Measurements from ENCODE around the gene AFG3L2. TPM values are rescaled to one million over a fixed set of nuclear protein-coding genes. Genes with fewer than 3 reads are reported as not detected.
A peak's percentile ranks its signal among the peaks of the same experiment; 100 is the strongest.
"Not testable (repeated sequence)": the region's sequence is repeated elsewhere in the genome, so short reads cannot be mapped to it uniquely, and the experiment has no call there.

AFG3L2 gene
- total and polyA plus RNA-seq, 2 donors: 31.5 to 41.1 TPM

- WGBS: 66% methylated on average over 3 of the region's 3 CpGs
Observed at GRCh38 chr18:12388442-12388841, 11.4 kb upstream of the AFG3L2 start.

GRCh38 chr18:12384261-12384660 lies 7.2 kb upstream of the AFG3L2 start:
- no peak for DNase-seq (ENCODE audit: extremely low spot score)
- H3K4me1 ChIP-seq (ENCODE audit: insufficient read depth): no peaks in the 10 kb centered on the region
- no peak overlapping the region for H3K27ac ChIP-seq (ENCODE audit: low read depth)
- no peak overlapping the region for H3K4me3 ChIP-seq (ENCODE audit: low read depth, low read length)
- 73% methylated on average over 2 of the region's 2 CpGs for WGBS
- H3K36me3 ChIP-seq (ENCODE audit: insufficient read depth): no peaks in the 10 kb centered on the region

More at GRCh38 chr18:12388442-12388841, 11.4 kb upstream of the AFG3L2 start:
- no peaks in the 10 kb centered on the region for H3K36me3 ChIP-seq (ENCODE audit: insufficient read depth)
- no peaks in the 10 kb centered on the region for H3K4me1 ChIP-seq (ENCODE audit: insufficient read depth)
- no peak for DNase-seq (ENCODE audit: extremely low spot score)
- no peak overlapping the region for H3K27ac ChIP-seq (ENCODE audit: low read depth)
- no peak overlapping the region for H3K4me3 ChIP-seq (ENCODE audit: low read depth, low read length)

- not testable (repeated sequence) for H3K4me1 ChIP-seq (ENCODE audit: insufficient read depth); H3K27ac ChIP-seq (ENCODE audit: low read depth); H3K4me3 ChIP-seq (ENCODE audit: low read depth, low read length); DNase-seq (ENCODE audit: extremely low spot score); H3K36me3 ChIP-seq (ENCODE audit: insufficient read depth)
- 78% methylated on average over 5 of the region's 5 CpGs for WGBS
Observed at GRCh38 chr18:12383759-12384158, 6.7 kb upstream of the AFG3L2 start.

- 77% methylated on average over 7 of the region's 7 CpGs for WGBS
- not testable (repeated sequence) for H3K36me3 ChIP-seq (ENCODE audit: insufficient read depth); H3K27ac ChIP-seq (ENCODE audit: low read depth); H3K4me3 ChIP-seq (ENCODE audit: low read depth, low read length); DNase-seq (ENCODE audit: extremely low spot score); H3K4me1 ChIP-seq (ENCODE audit: insufficient read depth)
Observed at GRCh38 chr18:12382221-12382814, 5.3 kb upstream of the AFG3L2 start.

- DNase-seq (ENCODE audit: extremely low spot score); H3K4me3 ChIP-seq (ENCODE audit: low read depth, low read length); H3K36me3 ChIP-seq (ENCODE audit: insufficient read depth); H3K27ac ChIP-seq (ENCODE audit: low read depth); H3K4me1 ChIP-seq (ENCODE audit: insufficient read depth): not testable (repeated sequence)
- WGBS: 73% methylated on average over 5 of the region's 5 CpGs
Observed at GRCh38 chr18:12378198-12378558, 1.2 kb upstream of the AFG3L2 start.

GRCh38 chr18:12377556-12378197 lies 650 bp upstream of the AFG3L2 start:
- Histone ChIP-seq H3K27ac (ENCODE audit: low read depth) (peak overlapping the region; percentile 61), H3K4me1 (ENCODE audit: insufficient read depth) (peaks cover 4% of the 10 kb centered on the region), H3K36me3 (ENCODE audit: insufficient read depth) (no peaks in the 10 kb centered on the region), H3K4me3 (ENCODE audit: low read depth, low read length) (peak overlapping the region; percentile 14)
- WGBS: 2% methylated on average over 30 of the region's 30 CpGs
- DNase-seq (ENCODE audit: extremely low spot score): no peak

GRCh38 chr18:12376034-12376753 lies 833 bp downstream of the AFG3L2 start:
- peak overlapping the region; percentile 84 for H3K4me3 ChIP-seq (ENCODE audit: low read depth, low read length)
- WGBS: 12% methylated on average over 42 of the region's 42 CpGs
- peaks cover 4% of the 10 kb centered on the region for H3K4me1 ChIP-seq (ENCODE audit: insufficient read depth)
- H3K36me3 ChIP-seq (ENCODE audit: insufficient read depth): no peaks in the 10 kb centered on the region
- peak overlapping the region; percentile 99 for H3K27ac ChIP-seq (ENCODE audit: low read depth)
- DNase-seq (ENCODE audit: extremely low spot score): peak; percentile 25

- H3K36me3 ChIP-seq (ENCODE audit: insufficient read depth): no peaks in the 10 kb centered on the region
- H3K4me3 ChIP-seq (ENCODE audit: low read depth, low read length): no peak overlapping the region
- DNase-seq (ENCODE audit: extremely low spot score): no peak
- no peak overlapping the region for H3K27ac ChIP-seq (ENCODE audit: low read depth)
- peaks cover 4% of the 10 kb centered on the region for H3K4me1 ChIP-seq (ENCODE audit: insufficient read depth)
- 94% methylated on average over 6 of the region's 6 CpGs for WGBS
Observed at GRCh38 chr18:12374401-12374800, 2.6 kb downstream of the AFG3L2 start.

- H3K27ac ChIP-seq (ENCODE audit: low read depth): no peak overlapping the region
- H3K36me3 ChIP-seq (ENCODE audit: insufficient read depth): no peaks in the 10 kb centered on the region
- H3K4me1 ChIP-seq (ENCODE audit: insufficient read depth): peaks cover 4% of the 10 kb centered on the region
- H3K4me3 ChIP-seq (ENCODE audit: low read depth, low read length): no peak overlapping the region
- DNase-seq (ENCODE audit: extremely low spot score): no peak
- WGBS: 69% methylated on average over 2 of the region's 2 CpGs
Observed at GRCh38 chr18:12373771-12374116, 3.3 kb downstream of the AFG3L2 start.

GRCh38 chr18:12373116-12373770 lies 3.8 kb downstream of the AFG3L2 start:
- DNase-seq (ENCODE audit: extremely low spot score): no peak
- H3K27ac ChIP-seq (ENCODE audit: low read depth): no peak overlapping the region
- no peaks in the 10 kb centered on the region for H3K36me3 ChIP-seq (ENCODE audit: insufficient read depth)
- H3K4me1 ChIP-seq (ENCODE audit: insufficient read depth): peaks cover 4% of the 10 kb centered on the region
- 78% methylated on average over 4 of the region's 4 CpGs for WGBS
- no peak overlapping the region for H3K4me3 ChIP-seq (ENCODE audit: low read depth, low read length)

GRCh38 chr18:12372406-12372805 lies 4.6 kb downstream of the AFG3L2 start:
- DNase-seq (ENCODE audit: extremely low spot score): no peak
- H3K36me3 ChIP-seq (ENCODE audit: insufficient read depth): no peaks in the 10 kb centered on the region
- peaks cover 4% of the 10 kb centered on the region for H3K4me1 ChIP-seq (ENCODE audit: insufficient read depth)
- H3K4me3 ChIP-seq (ENCODE audit: low read depth, low read length): no peak overlapping the region
- WGBS: 61% methylated on average over 3 of the region's 3 CpGs
- H3K27ac ChIP-seq (ENCODE audit: low read depth): no peak overlapping the region

GRCh38 chr18:12371590-12371989 lies 5.4 kb downstream of the AFG3L2 start:
- H3K36me3 ChIP-seq (ENCODE audit: insufficient read depth): no peaks in the 10 kb centered on the region
- peaks cover 4% of the 10 kb centered on the region for H3K4me1 ChIP-seq (ENCODE audit: insufficient read depth)
- 78% methylated on average over 2 of the region's 2 CpGs for WGBS
- no peak for DNase-seq (ENCODE audit: extremely low spot score)
- H3K27ac ChIP-seq (ENCODE audit: low read depth): peak overlapping the region; percentile 50
- H3K4me3 ChIP-seq (ENCODE audit: low read depth, low read length): no peak overlapping the region

- peaks cover 2% of the 10 kb centered on the region for H3K4me1 ChIP-seq (ENCODE audit: insufficient read depth)
- peaks cover 2% of the 10 kb centered on the region for H3K36me3 ChIP-seq (ENCODE audit: insufficient read depth)
- 92% methylated on average over 7 of the region's 7 CpGs for WGBS
- H3K4me3 ChIP-seq (ENCODE audit: low read depth, low read length): no peak overlapping the region
- H3K27ac ChIP-seq (ENCODE audit: low read depth): no peak overlapping the region
- DNase-seq (ENCODE audit: extremely low spot score): no peak
Observed at GRCh38 chr18:12369211-12369610, 7.8 kb downstream of the AFG3L2 start.

GRCh38 chr18:12366784-12367183 lies 10.2 kb downstream of the AFG3L2 start:
- H3K36me3 ChIP-seq (ENCODE audit: insufficient read depth): peaks cover 6% of the 10 kb centered on the region

More at GRCh38 chr18:12366784-12367183, 10.2 kb downstream of the AFG3L2 start:
- Histone ChIP-seq H3K4me3 (ENCODE audit: low read depth, low read length) (no peak overlapping the region), H3K27ac (ENCODE audit: low read depth) (no peak overlapping the region), H3K4me1 (ENCODE audit: insufficient read depth) (no peaks in the 10 kb centered on the region)
- WGBS: 86% methylated on average over 5 of the region's 5 CpGs
- DNase-seq (ENCODE audit: extremely low spot score): no peak

All from urinary bladder (tissue), 4 donors.